DND-41 (cell line): Measurements from ENCODE around the gene S1PR4.

Experiments
- CTCF ChIP-seq: IDR thresholded peaks from 2 replicates; pipeline ENCODE4 v1.5.1; 2012; ENCODE audit warnings: borderline replicate concordance, low read length, moderate library complexity, mild to moderate bottlenecking; ENCODE audit not compliant: poor library complexity, severe bottlenecking; ENCODE audit errors: extremely low read depth
- EZH2 ChIP-seq: IDR thresholded peaks from 3 replicates; pipeline ENCODE4 v1.6.1; 2012; ENCODE audit warnings: borderline replicate concordance, low read depth, mild to moderate bottlenecking, moderate library complexity, low read length, inconsistent platforms; ENCODE audit not compliant: severe bottlenecking

- TF ChIP-seq CTCF (no peak), EZH2 (no peak)
Measured at GRCh38 chr19:3222709-3223108, 44.1 kb downstream of the S1PR4 start.
